Mammary epithelial cell (primary cell): ENCODE data around the gene IFI6.

Experiments used
- CTCF ChIP-seq, 2 donors: IDR thresholded peaks in 1 of 2; conservative IDR thresholded peaks in 1 of 2; 2 replicates each; pipeline ENCODE4 v1.5.1; 2011 to 2012; ENCODE audit warnings: inconsistent platforms in 2 of 2, low read length in 2 of 2, mild to moderate bottlenecking in 2 of 2, control low read depth in 1 of 2, low read depth in 1 of 2; ENCODE audit not compliant: insufficient read depth in 1 of 2; ENCODE audit errors: extremely low read depth in 1 of 2
- EZH2 ChIP-seq: IDR thresholded peaks from 2 replicates; pipeline ENCODE4 v1.6.1; 2012; ENCODE audit warnings: low read length, inconsistent platforms, borderline replicate concordance

DNA sequence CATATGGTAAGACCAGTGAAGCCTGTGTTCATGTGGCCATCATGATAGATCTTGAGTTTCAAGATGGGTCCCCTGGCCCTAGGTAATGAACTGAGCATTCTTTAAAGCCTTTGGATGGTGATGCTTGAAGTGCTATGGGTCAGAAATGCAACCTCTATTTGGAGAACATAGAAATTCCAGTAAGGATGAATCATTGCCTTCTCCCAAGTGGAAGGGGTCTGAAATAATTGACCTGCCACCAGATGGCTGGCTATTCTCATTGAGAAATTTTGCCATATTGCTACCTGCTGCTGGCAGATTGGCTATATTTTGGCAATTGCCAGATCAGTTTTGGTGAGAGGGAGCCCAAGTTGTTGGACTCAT lies 739 bp upstream of the IFI6 start:
- no peak for TF ChIP-seq CTCF (conservative IDR thresholded peaks at IDR 0.05 in 1 of 2, IDR thresholded peaks at IDR 0.05 in 1 of 2; ENCODE audit: extremely low read depth in 1 of 2, insufficient read depth in 1 of 2, low read depth in 1 of 2, low read length in 2 of 2)
- no peak for TF ChIP-seq EZH2
